SK-N-SH treated with all-trans-retinoic acid at 6 μM for 48 hours (cell line): Measurements from ENCODE around the gene WRAP73.

Experiments used
- ATAC-seq: fragments of 200-7000 bp; cut with Tn5 transposase; 3 replicates; pipeline ENCODE4 v1.9.1; 2020; ENCODE audit warnings: mild to moderate bottlenecking, moderate library complexity
- ARNTL ChIP-seq: fragments of 450-650 bp; formaldehyde crosslinking; IDR thresholded peaks from 2 replicates; pipeline ENCODE4 v1.5.0; 2020; ENCODE audit warnings: low read depth, mild to moderate bottlenecking, moderate library complexity, borderline replicate concordance
- BACH2 ChIP-seq: fragments of 250-450 bp; sonication (Bioruptor Pico); IDR thresholded peaks from 2 replicates; pipeline ENCODE4 v1.9.0; 2021; ENCODE audit warnings: mild to moderate bottlenecking, borderline replicate concordance
- CREB5 ChIP-seq: fragments of 250-450 bp; sonication (Bioruptor Pico); IDR thresholded peaks from 2 replicates; pipeline ENCODE4 v1.5.1; 2020; ENCODE audit warnings: low read depth, mild to moderate bottlenecking, moderate library complexity
- CSDC2 ChIP-seq: fragments of 250-450 bp; sonication (Bioruptor Pico); IDR thresholded peaks from 2 replicates; pipeline ENCODE4 v1.5.0; 2020; ENCODE audit warnings: mild to moderate bottlenecking, moderate library complexity
- CSRNP3 ChIP-seq: fragments of 250-450 bp; sonication (Bioruptor Pico); IDR thresholded peaks from 2 replicates; pipeline ENCODE4 v1.5.1; 2021; ENCODE audit warnings: mild to moderate bottlenecking, moderate library complexity
- ESRRG ChIP-seq: fragments of 250-450 bp; sonication (Bioruptor Pico); IDR thresholded peaks from 2 replicates; pipeline ENCODE4 v1.6.1; 2021; ENCODE audit warnings: mild to moderate bottlenecking
- GLIS3 ChIP-seq: fragments of 250-450 bp; sonication (Bioruptor Pico); IDR thresholded peaks from 2 replicates; pipeline ENCODE4 v1.5.0; 2020; ENCODE audit warnings: mild to moderate bottlenecking, moderate library complexity
- ISL1 ChIP-seq: fragments of 250-450 bp; sonication (Bioruptor Pico); IDR thresholded peaks from 2 replicates; pipeline ENCODE4 v2.1.2; 2022; ENCODE audit warnings: mild to moderate bottlenecking, moderate library complexity
- OSR1 ChIP-seq: fragments of 250-450 bp; sonication (Bioruptor Pico); IDR thresholded peaks from 2 replicates; pipeline ENCODE4 v1.8.0; 2022; ENCODE audit warnings: moderate library complexity, mild to moderate bottlenecking, inconsistent platforms
- PATZ1 ChIP-seq: fragments of 250-450 bp; sonication (Bioruptor Pico); IDR thresholded peaks from 2 replicates; pipeline ENCODE4 v1.8.0; 2020; ENCODE audit warnings: mild to moderate bottlenecking, moderate library complexity, borderline replicate concordance
- POU6F1 ChIP-seq: fragments of 250-450 bp; sonication (Bioruptor Pico); IDR thresholded peaks from 2 replicates; pipeline ENCODE4 v1.8.0; 2021; ENCODE audit warnings: low read depth, mild to moderate bottlenecking, moderate library complexity, borderline replicate concordance
- PPARA ChIP-seq: fragments of 250-450 bp; sonication (Bioruptor Pico); IDR thresholded peaks from 2 replicates; pipeline ENCODE4 v1.5.0; 2020; ENCODE audit warnings: mild to moderate bottlenecking, borderline replicate concordance
- SNAI2 ChIP-seq: fragments of 250-450 bp; sonication (Bioruptor Pico); IDR thresholded peaks from 2 replicates; pipeline ENCODE4 v1.5.0; 2020; ENCODE audit warnings: mild to moderate bottlenecking, moderate library complexity
- TCF4 ChIP-seq: fragments of 250-450 bp; sonication (Bioruptor Pico); IDR thresholded peaks from 2 replicates; pipeline ENCODE4 v1.8.0; 2021; ENCODE audit warnings: mild to moderate bottlenecking, moderate library complexity, borderline replicate concordance
- TSHZ2 ChIP-seq: fragments of 250-450 bp; sonication (Bioruptor Pico); IDR thresholded peaks from 2 replicates; pipeline ENCODE4 v1.5.0; 2020; ENCODE audit warnings: mild to moderate bottlenecking, moderate library complexity
- ZC3H10 ChIP-seq: fragments of 250-450 bp; sonication (Bioruptor Pico); IDR thresholded peaks from 2 replicates; pipeline ENCODE4 v1.5.1; 2021; ENCODE audit warnings: mild to moderate bottlenecking, moderate library complexity
- ZFP3 ChIP-seq: fragments of 250-450 bp; sonication (Bioruptor Pico); IDR thresholded peaks from 2 replicates; pipeline ENCODE4 v1.5.0; 2020; ENCODE audit warnings: mild to moderate bottlenecking, moderate library complexity
- ZFP30 ChIP-seq: fragments of 450-650 bp; formaldehyde crosslinking; IDR thresholded peaks from 2 replicates; pipeline ENCODE4 v1.5.0; 2022; ENCODE audit warnings: mild to moderate bottlenecking, moderate library complexity
- ZNF565 ChIP-seq: fragments of 450-650 bp; formaldehyde crosslinking; conservative IDR thresholded peaks from 2 replicates; pipeline ENCODE4 v1.5.0; 2020; ENCODE audit warnings: low read depth, mild to moderate bottlenecking, moderate library complexity
- ZNF70 ChIP-seq: fragments of 450-650 bp; formaldehyde crosslinking; IDR thresholded peaks from 2 replicates; pipeline ENCODE4 v1.5.0; 2020; ENCODE audit warnings: mild to moderate bottlenecking, moderate library complexity
- ZNF8 ChIP-seq: fragments of 450-650 bp; formaldehyde crosslinking; IDR thresholded peaks from 2 replicates; pipeline ENCODE4 v1.5.0; 2020; ENCODE audit warnings: mild to moderate bottlenecking, moderate library complexity

WRAP73 gene

GRCh38 chr1:3616861-3617260 is 33.0 kb downstream of the WRAP73 start:
- TF ChIP-seq ESRRG (CRISPR knock-in tag) = no peak
- no peak for TF ChIP-seq ZFP30 (CRISPR knock-in tag)
- TF ChIP-seq GLIS3 (CRISPR knock-in tag) = no peak
- no peak for TF ChIP-seq CREB5 (CRISPR knock-in tag)
- TF ChIP-seq TSHZ2 (CRISPR knock-in tag) = no peak
- no peak for TF ChIP-seq BACH2
- no peak for TF ChIP-seq ISL1
- TF ChIP-seq ZC3H10 (CRISPR knock-in tag) = no peak
- TF ChIP-seq CSDC2 = no peak
- no peak for TF ChIP-seq ZNF565 (CRISPR knock-in tag)
- no peak for TF ChIP-seq CSRNP3
- TF ChIP-seq TCF4 (CRISPR knock-in tag) = no peak
- TF ChIP-seq OSR1 (CRISPR knock-in tag) = no peak
- no peak for TF ChIP-seq ZNF8 (CRISPR knock-in tag)
- TF ChIP-seq ZNF70 = no peak
- no peak for TF ChIP-seq ARNTL
- TF ChIP-seq PPARA (CRISPR knock-in tag) = no peak
- TF ChIP-seq SNAI2 (CRISPR knock-in tag) = no peak
- no peak for TF ChIP-seq POU6F1 (CRISPR knock-in tag)
- no peak for ATAC-seq

GRCh38 chr1:3614755-3615742 is 34.9 kb downstream of the WRAP73 start:
- TF ChIP-seq PATZ1 (CRISPR knock-in tag) (peak; percentile 82; the same call in 1 of the 2 replicates), ARNTL (no peak)
- peak; percentile 36; the same call in 1 of the 3 replicates for ATAC-seq

GRCh38 chr1:3612123-3612522 is 37.8 kb downstream of the WRAP73 start:
- no peak for ATAC-seq
- TF ChIP-seq ZNF565 (CRISPR knock-in tag) = no peak
- no peak for TF ChIP-seq SNAI2 (CRISPR knock-in tag)
- TF ChIP-seq PATZ1 (CRISPR knock-in tag) = no peak
- no peak for TF ChIP-seq CSRNP3
- TF ChIP-seq ZC3H10 (CRISPR knock-in tag) = no peak
- no peak for TF ChIP-seq CSDC2
- TF ChIP-seq ZFP3 (CRISPR knock-in tag) = no peak
- no peak for TF ChIP-seq TSHZ2 (CRISPR knock-in tag)
- no peak for TF ChIP-seq ZNF8 (CRISPR knock-in tag)
- no peak for TF ChIP-seq PPARA (CRISPR knock-in tag)
- no peak for TF ChIP-seq ISL1
